Nucleus accumbens (tissue), 56 donors: ENCODE data around the gene SLC38A9.
"Not testable (repeated sequence)": the region's sequence is repeated elsewhere in the genome, so short reads cannot be mapped to it uniquely, and the experiment has no call there.

Source experiments
- DNase-seq, 56 donors: peaks; one replicate each; lab custom pipeline; 2025; lab: John Stamatoyannopoulos, UW

The SLC38A9 gene

DNA sequence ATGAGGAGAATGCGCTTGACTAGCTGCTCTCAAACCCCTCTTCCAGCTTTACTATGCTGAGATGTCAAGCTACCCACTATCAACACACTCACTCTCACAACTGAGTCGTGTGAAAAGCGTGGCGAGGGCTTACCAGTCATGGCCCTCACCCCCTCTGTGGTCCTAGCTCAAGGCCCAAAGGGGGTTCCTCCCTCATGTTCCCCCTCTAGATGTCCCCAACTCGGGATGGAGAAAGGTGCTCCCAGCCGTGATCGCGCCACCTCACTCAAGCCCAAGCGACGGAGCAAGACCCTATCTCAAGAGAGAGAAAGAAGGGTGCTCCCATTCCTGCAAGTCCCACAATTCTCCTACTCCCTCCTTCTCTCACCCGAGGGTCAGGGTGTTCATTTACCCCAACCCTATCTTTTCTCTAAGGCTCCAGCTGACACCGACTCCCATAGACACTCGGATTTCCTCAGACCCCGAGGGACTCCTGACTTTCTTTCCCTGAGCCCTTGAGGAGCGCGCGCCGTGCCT is 559 bp downstream of the SLC38A9 start:
- DNase-seq, result peak in 4 of 56 donors; percentile 2 to 25 (median 11)

DNA sequence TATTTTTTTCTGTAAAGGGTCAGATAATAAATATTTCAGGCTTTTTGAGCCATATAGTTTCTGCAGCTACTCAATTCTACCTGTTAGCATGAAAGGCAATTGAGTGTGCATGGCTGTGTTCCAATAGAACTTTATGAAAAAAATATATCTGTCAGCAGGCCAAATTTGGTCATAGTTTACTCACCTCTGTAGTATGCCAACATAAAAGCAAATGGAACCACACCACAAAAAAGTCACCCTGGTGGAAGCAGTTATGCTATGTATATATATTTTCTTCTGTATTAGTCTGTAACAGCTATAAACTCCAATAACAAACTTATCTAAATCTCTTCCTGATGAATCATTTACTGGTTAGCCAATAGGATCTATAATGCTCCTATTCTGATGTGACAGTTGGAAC is 3.4 kb downstream of the SLC38A9 start:
- DNase-seq, result no peak

- DNase-seq, result no peak
These were observed 5.9 kb downstream of the SLC38A9 start for GRCh38 chr5:55706230-55706629.

GRCh38 chr5:55702598-55703345 is 9.4 kb downstream of the SLC38A9 start:
- no peak for DNase-seq

- DNase-seq, result no peak
These were observed 10.5 kb downstream of the SLC38A9 start for GRCh38 chr5:55701462-55702103.

DNA sequence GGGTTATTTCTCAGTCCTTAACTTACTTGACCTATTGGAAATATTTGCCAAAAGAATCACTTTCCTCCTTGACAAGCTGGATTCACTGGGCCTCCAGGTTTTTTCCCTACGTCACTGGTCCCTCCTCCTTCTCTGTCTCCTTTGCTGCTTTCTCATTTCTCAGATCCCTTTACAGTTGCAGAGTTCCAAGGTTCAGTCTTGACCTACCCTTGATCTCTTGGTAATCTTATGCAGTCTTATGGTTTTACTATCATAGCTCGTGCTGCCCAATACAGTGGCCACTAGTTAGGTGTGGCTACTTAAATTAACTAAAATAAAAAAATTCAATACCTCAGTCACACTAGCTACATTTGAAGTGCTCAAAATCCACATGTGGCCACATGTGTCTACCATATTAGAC is 11.4 kb downstream of the SLC38A9 start:
- no peak for DNase-seq

DNA sequence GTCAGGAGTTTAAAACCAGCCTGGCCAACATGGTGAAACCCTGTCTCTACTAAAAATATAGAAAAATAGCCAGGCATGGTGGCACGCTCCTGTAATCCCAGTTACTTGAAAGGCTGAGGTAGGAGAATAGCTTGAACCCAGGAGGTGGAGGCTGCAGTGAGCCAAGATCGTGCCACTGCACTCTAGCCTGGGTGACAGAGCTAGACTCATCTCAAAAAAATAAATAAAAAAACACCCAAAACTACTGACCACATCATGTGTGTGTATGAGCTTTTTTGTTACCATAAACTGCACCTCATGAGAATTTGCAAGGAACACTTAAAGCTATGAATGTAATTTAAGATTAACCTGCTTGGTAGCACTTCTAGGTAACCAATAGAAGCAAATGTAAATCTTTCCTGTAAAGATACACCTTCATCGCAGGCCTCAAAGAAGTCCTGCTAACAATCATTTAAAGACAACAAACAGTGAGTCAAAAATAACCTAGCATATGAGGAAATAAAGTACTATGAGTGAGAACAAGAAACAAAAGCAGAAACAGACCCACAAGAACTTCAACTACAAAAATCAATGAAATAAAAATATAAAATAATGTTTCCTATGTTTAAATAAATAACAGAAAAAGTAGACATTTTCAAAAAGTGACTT is 13.0 kb downstream of the SLC38A9 start:
- no peak for DNase-seq

DNA sequence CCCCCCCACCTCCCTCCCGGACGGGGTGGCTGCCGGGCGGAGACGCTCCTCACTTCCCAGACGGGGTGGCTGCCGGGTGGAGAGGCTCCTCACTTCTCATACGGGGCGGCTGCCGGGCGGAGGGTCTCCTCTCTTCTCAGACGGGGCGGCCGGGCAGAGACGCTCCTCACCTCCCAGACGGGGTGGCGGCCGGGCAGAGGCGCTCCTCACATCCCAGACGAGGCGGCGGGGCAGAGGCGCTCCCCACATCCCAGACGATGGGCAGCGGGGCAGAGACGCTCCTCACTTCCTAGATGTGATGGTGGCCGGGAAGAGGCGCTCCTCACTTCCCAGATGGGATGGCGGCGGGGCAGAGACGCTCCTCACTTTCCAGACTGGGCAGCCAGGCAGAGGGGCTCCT is 15.4 kb downstream of the SLC38A9 start:
- DNase-seq, result not testable (repeated sequence)

DNA sequence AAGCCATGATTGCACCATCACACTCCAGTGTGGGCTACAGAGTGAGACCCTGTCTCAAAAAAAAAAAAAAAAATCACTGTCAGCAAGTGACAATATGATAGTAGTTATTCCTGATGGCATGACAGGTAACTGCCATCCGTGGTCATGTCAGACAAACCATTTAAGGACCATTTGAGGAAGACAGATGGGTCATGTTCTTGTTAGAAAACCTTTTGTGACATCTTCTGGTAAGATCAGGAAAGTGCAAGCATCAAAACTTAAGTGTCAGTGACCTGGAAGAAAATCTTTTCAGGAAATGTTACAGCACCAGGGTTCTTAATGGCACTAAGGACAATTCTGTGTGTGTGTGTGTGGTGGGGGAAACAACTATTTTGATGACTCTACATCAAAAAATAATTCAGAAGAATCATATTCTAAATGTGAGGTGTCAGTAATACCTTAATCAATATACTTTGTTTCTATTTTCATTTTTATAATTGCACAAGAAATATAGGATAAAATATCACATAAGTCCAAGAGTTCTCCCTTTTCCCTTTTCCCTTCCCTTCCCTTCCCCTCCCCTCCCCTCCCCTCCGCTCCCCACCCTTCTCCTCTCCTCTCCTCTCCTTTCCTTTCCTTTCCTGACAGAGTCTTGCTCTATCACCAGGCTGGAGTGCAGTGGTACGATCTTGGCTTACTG is 17.8 kb downstream of the SLC38A9 start:
- no peak for DNase-seq

GRCh38 chr5:55692509-55692908 is 19.6 kb downstream of the SLC38A9 start:
- DNase-seq, result no peak

DNA sequence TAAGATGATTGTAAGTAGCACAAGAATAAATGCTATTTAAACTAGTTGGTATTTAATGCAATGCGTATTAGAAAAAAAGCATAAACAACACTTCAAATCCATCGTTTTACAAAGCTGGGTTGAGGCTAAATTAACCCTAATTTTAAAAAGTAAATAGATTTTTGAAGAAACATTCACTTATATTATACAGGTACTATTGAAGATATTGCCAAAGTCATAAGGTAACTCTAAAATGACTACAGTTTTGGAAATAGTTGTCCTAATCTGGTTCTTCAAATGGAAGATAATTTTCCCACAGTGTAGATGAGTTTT is 20.1 kb downstream of the SLC38A9 start:
- DNase-seq, result no peak

- no peak for DNase-seq
These were observed 20.6 kb downstream of the SLC38A9 start for GRCh38 chr5:55691265-55692105.

GRCh38 chr5:55682071-55682470 is 30.1 kb downstream of the SLC38A9 start:
- DNase-seq, result no peak

GRCh38 chr5:55681301-55681700 is 30.8 kb downstream of the SLC38A9 start:
- DNase-seq, result no peak

DNA sequence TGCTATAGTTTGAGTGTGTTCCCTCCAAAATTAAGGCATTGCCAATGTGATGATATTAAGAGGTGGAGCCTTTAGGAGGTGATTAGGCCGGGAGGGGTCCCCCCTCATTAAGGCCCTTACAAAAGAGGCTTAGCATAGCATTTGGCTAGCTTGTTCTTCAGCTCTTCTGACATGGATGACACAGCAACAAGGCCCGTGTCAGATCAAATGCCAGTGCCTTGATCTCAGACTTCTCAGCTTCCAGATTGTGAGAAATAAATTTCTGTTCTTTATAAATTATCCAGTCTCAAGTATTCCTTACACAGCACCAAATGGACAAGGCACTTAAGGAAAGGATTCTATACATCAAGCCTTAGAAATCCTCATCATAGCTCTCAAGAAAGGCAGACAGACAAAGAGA is 31.8 kb downstream of the SLC38A9 start:
- peak in 4 of 56 donors; percentile 1 to 12 (median 4) for DNase-seq

DNA sequence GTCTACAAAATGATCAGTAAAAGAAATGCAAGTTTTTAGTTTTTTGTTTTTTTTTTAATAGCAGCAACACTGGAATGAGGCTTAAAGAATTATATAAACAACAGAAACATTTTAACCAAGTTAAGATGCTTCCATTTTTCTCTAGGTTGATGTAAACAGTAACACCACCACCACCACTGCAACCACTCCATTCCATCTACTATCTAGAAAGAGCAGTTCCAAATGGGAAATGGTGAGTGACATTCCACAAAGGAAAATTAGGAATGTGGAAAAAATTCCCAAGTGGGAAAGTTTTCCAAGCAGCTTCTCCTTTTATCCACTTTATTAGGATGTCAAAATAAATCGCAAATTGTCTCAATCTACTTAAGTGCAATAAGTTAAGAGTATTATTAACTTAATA is 32.6 kb downstream of the SLC38A9 start:
- DNase-seq, result no peak

- no peak for DNase-seq
These were observed 37.0 kb downstream of the SLC38A9 start for GRCh38 chr5:55675119-55675518.

DNA sequence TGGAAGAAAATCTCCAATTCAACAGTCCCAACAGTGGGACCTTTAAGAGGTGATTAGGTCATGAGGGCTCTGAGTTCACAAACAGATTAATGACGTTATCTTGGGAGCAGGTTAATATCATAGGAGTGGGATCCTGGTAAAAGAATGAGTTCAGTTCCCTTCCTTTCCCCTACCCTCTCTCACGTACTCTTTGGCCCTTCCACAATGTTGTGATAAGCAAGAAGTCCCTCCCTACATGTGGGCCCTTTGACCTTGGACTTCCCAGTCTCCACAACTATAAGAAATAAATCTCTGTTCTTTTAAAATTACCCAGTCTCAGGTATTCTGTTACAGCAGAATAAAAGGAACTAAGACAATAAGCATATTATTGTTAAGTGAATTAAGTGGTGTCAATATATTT is 37.8 kb downstream of the SLC38A9 start:
- DNase-seq, result no peak

GRCh38 chr5:55672477-55672911 is 39.6 kb downstream of the SLC38A9 start:
- DNase-seq, result peak in 3 of 56 donors; percentile 5 to 51 (median 12)

DNA sequence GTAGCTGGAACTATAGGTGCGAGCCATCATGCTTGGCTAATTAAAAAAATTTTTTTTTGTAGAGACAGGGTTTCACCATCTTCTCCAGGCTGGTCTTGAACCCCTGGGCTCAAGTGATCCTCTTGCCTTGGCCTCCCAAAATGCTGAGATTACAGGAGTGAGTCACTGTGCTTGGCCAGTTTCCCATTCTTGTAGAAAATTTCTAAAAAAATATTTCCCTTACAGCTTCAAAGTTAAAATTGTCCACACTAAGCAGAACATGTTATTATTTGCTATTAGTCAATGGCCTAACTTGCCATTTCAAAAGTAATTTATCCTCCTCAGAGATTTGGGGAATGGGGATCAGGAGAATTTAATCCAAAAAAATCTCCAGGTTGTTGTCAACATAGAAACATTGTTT is 40.1 kb downstream of the SLC38A9 start:
- DNase-seq, result no peak
